ENCODE results near the gene DHRS12. TPM values are rescaled to one million over a fixed set of nuclear protein-coding genes. Genes with fewer than 3 reads are reported as not detected.
A peak's percentile ranks its signal among the peaks of the same experiment; 100 is the strongest.

Gene DHRS12
- 10.1 and 11.3 TPM in 2 replicates for total RNA-seq (ENCODE audit: low replicate concordance)
- long read RNA-seq, transcript DHRS12-201 (8 exons, 1,970 nt): major isoform, 6 of 39 reads
- long read RNA-seq, partial matches to known transcripts: 1 of 39 reads
- long read RNA-seq, other reads (novel, unspliced or antisense): 29 of 39 reads

- Mint-ChIP-seq H3K27me3 (no peaks in the 10 kb centered on the region), H3K27ac (peak within 1 kb of the TSS; percentile 97), H3K9me3 (no peaks in the 10 kb centered on the region), H3K4me3 (peak within 1 kb of the TSS; percentile 94), H3K4me1 (ENCODE audit: unreplicated experiment) (peaks cover 30% of the 10 kb centered on the region), H3K36me3 (no peaks in the 10 kb centered on the region)
- peak; percentile 85 for DNase-seq (ENCODE audit: extremely low spot score, unreplicated experiment)
- no peak for TF ChIP-seq CTCF (conservative IDR thresholded peaks at IDR 0.05)
These were observed at the start of gene DHRS12 for GRCh38 chr13:51803422-51804294. Gene DHRS12 (minus strand): TSS chr13:51804163. CDS start chr13:51799659, 4,504 bp downstream.

GRCh38 chr13:51849145-51850101, 45.5 kb upstream of the DHRS12 start:
- peak; percentile 69 for TF ChIP-seq CTCF (conservative IDR thresholded peaks at IDR 0.05)
- no peak for DNase-seq (ENCODE audit: extremely low spot score, unreplicated experiment)
- H3K4me1 Mint-ChIP-seq (ENCODE audit: unreplicated experiment): peaks cover 5% of the 10 kb centered on the region
- peaks cover 8% of the 10 kb centered on the region for H3K27me3 Mint-ChIP-seq
- H3K27ac Mint-ChIP-seq: no peak overlapping the region
- no peaks in the 10 kb centered on the region for H3K36me3 Mint-ChIP-seq
- no peak overlapping the region for H3K4me3 Mint-ChIP-seq
- H3K9me3 Mint-ChIP-seq: no peaks in the 10 kb centered on the region

GRCh38 chr13:51848674-51849073, 44.7 kb upstream of the DHRS12 start:
- DNase-seq (ENCODE audit: extremely low spot score, unreplicated experiment): no peak
- peaks cover 5% of the 10 kb centered on the region for H3K4me1 Mint-ChIP-seq (ENCODE audit: unreplicated experiment)
- no peaks in the 10 kb centered on the region for H3K36me3 Mint-ChIP-seq
- H3K27ac Mint-ChIP-seq: no peak overlapping the region
- H3K27me3 Mint-ChIP-seq: peaks cover 8% of the 10 kb centered on the region
- no peak for TF ChIP-seq CTCF (conservative IDR thresholded peaks at IDR 0.05)
- H3K4me3 Mint-ChIP-seq: no peak overlapping the region
- H3K9me3 Mint-ChIP-seq: no peaks in the 10 kb centered on the region

GRCh38 chr13:51846756-51847155, 42.8 kb upstream of the DHRS12 start:
- Mint-ChIP-seq H3K4me1 (ENCODE audit: unreplicated experiment) (peaks cover 5% of the 10 kb centered on the region), H3K27ac (no peak overlapping the region), H3K4me3 (no peak overlapping the region), H3K27me3 (peaks cover 8% of the 10 kb centered on the region), H3K36me3 (no peaks in the 10 kb centered on the region), H3K9me3 (no peaks in the 10 kb centered on the region)
- DNase-seq (ENCODE audit: extremely low spot score, unreplicated experiment): no peak
- no peak for TF ChIP-seq CTCF (conservative IDR thresholded peaks at IDR 0.05)

GRCh38 chr13:51845574-51846318, 41.8 kb upstream of the DHRS12 start:
- no peak for DNase-seq (ENCODE audit: extremely low spot score, unreplicated experiment)
- H3K36me3 Mint-ChIP-seq: no peaks in the 10 kb centered on the region
- no peaks in the 10 kb centered on the region for H3K9me3 Mint-ChIP-seq
- peak overlapping the region; percentile 64 for H3K4me3 Mint-ChIP-seq
- no peak for TF ChIP-seq CTCF (conservative IDR thresholded peaks at IDR 0.05)
- H3K27ac Mint-ChIP-seq: no peak overlapping the region
- H3K4me1 Mint-ChIP-seq (ENCODE audit: unreplicated experiment): peaks cover 5% of the 10 kb centered on the region
- peaks cover 8% of the 10 kb centered on the region for H3K27me3 Mint-ChIP-seq
